Measurements from ENCODE around the gene CTSE.
"Not testable (repeated sequence)": the region's sequence is repeated elsewhere in the genome, so short reads cannot be mapped to it uniquely, and the experiment has no call there.

CTSE gene

DNA sequence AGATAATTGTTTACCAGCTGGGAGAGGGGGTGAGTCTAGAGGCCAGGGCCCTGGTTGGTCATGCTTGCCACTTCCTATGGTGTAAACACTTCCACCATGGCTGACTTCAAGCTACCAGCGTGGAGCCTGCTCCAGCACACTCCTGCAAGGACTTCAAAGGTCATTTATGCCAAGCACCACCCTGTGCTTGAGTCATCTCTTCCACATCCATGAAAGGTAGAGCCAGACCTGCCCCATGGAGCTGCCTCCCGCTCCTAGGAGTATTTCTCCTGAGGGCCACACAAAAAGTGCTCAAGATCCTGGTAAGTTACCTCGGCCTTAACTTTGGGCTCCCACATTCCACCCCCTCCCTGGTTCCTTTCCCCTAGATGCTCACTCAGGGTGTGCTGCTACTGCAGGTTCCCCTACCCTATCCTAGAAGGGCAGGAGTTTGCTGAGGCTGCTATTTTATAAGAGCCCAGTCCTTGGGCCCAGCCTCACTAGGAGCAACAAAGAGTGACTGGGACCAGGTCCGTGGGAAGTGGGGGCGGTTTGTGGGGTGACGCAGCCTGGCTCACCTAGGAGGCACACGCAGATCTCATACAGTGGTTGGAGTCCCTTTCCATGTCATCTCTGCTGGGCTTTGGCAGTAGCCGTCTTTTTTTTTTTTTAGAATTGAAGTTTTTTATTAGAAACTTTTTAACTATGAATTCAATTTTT, 22.9 kb downstream of the CTSE start:
- H3K9me3 ChIP-seq (ENCODE audit: control insufficient read depth in 1 of 2, low read length in 2 of 2) = no peaks in the 10 kb centered on the region
- H3K36me3 ChIP-seq (ENCODE audit: control insufficient read depth in 1 of 2, insufficient read depth in 2 of 2, low read length in 2 of 2) = no peaks in the 10 kb centered on the region
- H3K27ac ChIP-seq (ENCODE audit: low read length) = no peak overlapping the region
- no peaks in the 10 kb centered on the region for H3K27me3 ChIP-seq (ENCODE audit: low read depth, low read length)
- peaks cover 0 to 12% of the 10 kb centered on the region in 2 donors for H3K4me1 ChIP-seq (ENCODE audit: control insufficient read depth in 1 of 2, insufficient read depth in 2 of 2, low read length in 2 of 2)
- no peak overlapping the region for H3K4me3 ChIP-seq (ENCODE audit: low read depth in 1 of 2, low read length in 2 of 2)

DNA sequence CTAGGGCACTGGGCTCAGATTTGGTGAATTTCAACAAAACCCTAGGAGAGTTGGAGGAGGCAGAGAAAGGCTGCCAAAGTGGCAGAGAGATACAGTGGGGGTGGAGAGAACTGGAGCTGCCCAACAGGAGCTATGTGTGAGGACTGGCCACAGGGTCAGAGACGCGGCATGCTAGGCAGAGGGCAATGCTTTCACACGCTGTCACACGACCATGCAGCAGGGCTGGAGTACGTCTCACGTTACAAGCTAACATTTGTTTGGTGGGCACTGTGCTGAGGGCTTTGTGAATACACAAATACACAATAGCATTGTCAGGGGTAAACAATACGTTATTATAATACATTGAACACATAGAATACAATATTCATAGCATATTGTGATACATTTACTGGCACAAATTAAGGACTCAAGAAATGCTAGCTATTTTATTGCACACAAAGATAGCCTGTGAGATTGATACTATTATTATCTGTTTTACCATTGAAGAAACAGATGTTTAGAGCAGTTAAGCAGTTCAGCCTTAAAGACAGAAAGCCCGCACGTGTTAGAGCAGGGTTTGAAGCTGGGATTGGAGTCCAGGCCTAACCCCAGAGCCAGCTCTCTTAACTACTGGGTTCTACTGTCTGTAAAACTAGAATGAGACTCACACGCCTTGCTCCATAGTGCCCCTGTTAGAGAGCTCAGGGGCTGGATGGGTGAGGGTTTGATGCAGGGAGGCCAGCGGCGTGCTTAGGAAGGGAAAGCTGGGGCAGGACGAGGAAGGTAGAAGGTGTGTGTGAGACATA, 25.0 kb downstream of the CTSE start:
- H3K27ac ChIP-seq (ENCODE audit: low read length) = no peak overlapping the region
- no peaks in the 10 kb centered on the region for H3K27me3 ChIP-seq (ENCODE audit: low read depth, low read length)
- peaks cover 0 to 2% of the 10 kb centered on the region in 2 donors for H3K36me3 ChIP-seq (ENCODE audit: control insufficient read depth in 1 of 2, insufficient read depth in 2 of 2, low read length in 2 of 2)
- H3K4me3 ChIP-seq (ENCODE audit: low read depth in 1 of 2, low read length in 2 of 2) = no peak overlapping the region
- peaks cover 0 to 10% of the 10 kb centered on the region in 2 donors for H3K4me1 ChIP-seq (ENCODE audit: control insufficient read depth in 1 of 2, insufficient read depth in 2 of 2, low read length in 2 of 2)
- no peaks in the 10 kb centered on the region for H3K9me3 ChIP-seq (ENCODE audit: control insufficient read depth in 1 of 2, low read length in 2 of 2)

DNA sequence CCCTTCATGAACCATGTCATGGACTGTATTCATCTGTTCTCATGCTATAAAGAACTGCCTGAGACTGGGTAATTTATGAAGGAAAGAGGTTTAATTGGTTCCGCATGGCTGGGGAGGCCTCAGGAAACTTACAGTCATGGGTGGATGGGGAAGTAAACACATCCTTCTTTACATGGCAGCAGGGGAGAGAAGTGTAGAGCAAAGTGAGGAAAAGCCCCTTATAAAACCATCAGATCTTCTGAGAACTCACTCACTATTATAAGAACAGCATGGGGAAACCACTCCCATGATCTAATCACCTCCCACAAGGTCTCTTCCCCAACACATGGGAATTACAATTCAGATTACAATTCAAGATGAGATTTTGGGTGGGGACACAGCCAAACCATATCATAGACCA, 27.1 kb downstream of the CTSE start:
- not testable (repeated sequence) for H3K27ac ChIP-seq (ENCODE audit: low read length); H3K9me3 ChIP-seq (ENCODE audit: control insufficient read depth in 1 of 2, low read length in 2 of 2)
- peaks cover 0 to 19% of the 10 kb centered on the region in 2 donors for H3K36me3 ChIP-seq (ENCODE audit: control insufficient read depth in 1 of 2, insufficient read depth in 2 of 2, low read length in 2 of 2)

DNA sequence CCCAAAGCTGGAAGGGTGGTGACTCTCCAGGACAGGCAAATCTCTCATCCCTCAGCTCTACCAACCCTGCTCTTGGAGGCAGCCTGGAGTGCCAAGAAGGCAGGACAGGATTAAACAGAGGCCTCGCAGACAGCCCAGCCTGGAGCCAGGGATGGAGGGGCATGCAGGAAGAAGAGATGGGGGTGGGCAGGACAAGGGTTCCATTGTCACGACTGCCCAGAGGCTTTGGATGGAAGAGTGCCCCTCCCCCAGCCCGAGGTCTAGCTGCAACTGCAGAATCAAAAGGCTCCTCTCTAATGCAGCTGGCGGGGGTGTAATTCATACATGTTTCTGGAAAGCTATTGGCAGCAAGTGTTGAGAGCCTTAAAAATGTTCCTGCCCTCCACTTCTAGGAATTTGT, 29.3 kb downstream of the CTSE start:
- H3K36me3 ChIP-seq (ENCODE audit: control insufficient read depth in 1 of 2, insufficient read depth in 2 of 2, low read length in 2 of 2) = peaks cover 0 to 21% of the 10 kb centered on the region in 2 donors
- no peak overlapping the region for H3K4me3 ChIP-seq (ENCODE audit: low read depth in 1 of 2, low read length in 2 of 2)
- no peaks in the 10 kb centered on the region for H3K4me1 ChIP-seq (ENCODE audit: control insufficient read depth in 1 of 2, insufficient read depth in 2 of 2, low read length in 2 of 2)
- H3K27ac ChIP-seq (ENCODE audit: low read length) = no peak overlapping the region
- no peaks in the 10 kb centered on the region for H3K9me3 ChIP-seq (ENCODE audit: control insufficient read depth in 1 of 2, low read length in 2 of 2)
- no peaks in the 10 kb centered on the region for H3K27me3 ChIP-seq (ENCODE audit: low read depth, low read length)

More for the DNA sequence above, 27.1 kb downstream of the CTSE start:
- not testable (repeated sequence) for H3K4me3 ChIP-seq (ENCODE audit: low read depth in 1 of 2, low read length in 2 of 2); H3K4me1 ChIP-seq (ENCODE audit: control insufficient read depth in 1 of 2, insufficient read depth in 2 of 2, low read length in 2 of 2); H3K27me3 ChIP-seq (ENCODE audit: low read depth, low read length)

DNA sequence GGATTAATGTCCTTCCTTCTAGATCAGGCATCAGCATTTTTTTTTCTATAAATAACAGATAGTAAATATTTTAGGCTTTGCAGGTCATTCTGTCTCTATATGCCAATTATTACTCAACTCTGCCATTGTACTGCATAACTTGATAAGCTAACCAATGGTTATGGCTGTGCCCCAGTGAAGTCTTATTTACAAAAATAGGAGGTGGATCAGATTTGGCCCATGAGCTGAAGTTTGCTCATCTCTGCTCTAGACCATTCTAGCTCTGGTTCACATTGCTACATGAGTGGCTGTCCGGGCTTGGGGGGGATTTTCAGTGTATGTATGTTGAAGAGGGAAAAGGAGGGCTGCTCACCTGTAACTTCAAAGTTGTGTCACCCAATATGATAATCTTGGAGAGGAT, 30.6 kb downstream of the CTSE start:
- Histone ChIP-seq H3K36me3 (ENCODE audit: control insufficient read depth in 1 of 2, insufficient read depth in 2 of 2, low read length in 2 of 2) (peaks cover 0 to 21% of the 10 kb centered on the region in 2 donors), H3K4me3 (ENCODE audit: low read depth in 1 of 2, low read length in 2 of 2) (no peak overlapping the region), H3K27me3 (ENCODE audit: low read depth, low read length) (no peaks in the 10 kb centered on the region), H3K9me3 (ENCODE audit: control insufficient read depth in 1 of 2, low read length in 2 of 2) (no peaks in the 10 kb centered on the region), H3K27ac (ENCODE audit: low read length) (no peak overlapping the region), H3K4me1 (ENCODE audit: control insufficient read depth in 1 of 2, insufficient read depth in 2 of 2, low read length in 2 of 2) (no peaks in the 10 kb centered on the region)

DNA sequence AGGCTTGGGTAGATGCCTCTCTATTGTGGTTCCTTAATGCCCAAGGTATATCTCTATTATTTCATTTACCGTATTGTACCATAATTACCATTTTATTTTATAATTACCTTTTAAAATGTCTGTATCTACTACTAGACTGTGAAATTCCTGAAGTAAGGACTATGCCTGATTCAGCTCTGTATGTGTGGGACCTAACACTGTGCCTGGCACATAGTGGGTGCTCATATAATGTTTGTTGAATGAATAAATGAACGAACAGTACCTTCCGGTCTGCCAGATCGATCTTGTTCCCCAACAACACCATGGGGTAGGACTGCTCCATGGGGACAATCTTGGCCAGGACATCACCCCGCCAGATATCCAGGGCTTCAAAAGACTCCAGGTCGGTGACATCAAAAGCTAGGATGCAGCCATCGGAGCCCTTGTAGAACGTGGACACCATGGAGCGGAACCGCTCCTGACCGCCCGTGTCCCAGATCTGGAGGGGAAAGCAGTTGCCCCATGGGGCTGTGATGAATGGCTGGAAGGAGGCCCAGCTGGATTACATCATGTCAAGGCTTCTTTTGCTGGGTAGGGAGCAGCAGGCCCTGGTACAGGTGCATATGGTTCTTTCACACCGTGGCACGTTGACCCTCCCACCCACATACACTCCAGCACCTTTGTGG, 31.3 kb downstream of the CTSE start:
- Histone ChIP-seq H3K27ac (ENCODE audit: low read length) (no peak overlapping the region), H3K4me1 (ENCODE audit: control insufficient read depth in 1 of 2, insufficient read depth in 2 of 2, low read length in 2 of 2) (no peaks in the 10 kb centered on the region), H3K36me3 (ENCODE audit: control insufficient read depth in 1 of 2, insufficient read depth in 2 of 2, low read length in 2 of 2) (peaks cover 0 to 21% of the 10 kb centered on the region in 2 donors), H3K27me3 (ENCODE audit: low read depth, low read length) (no peaks in the 10 kb centered on the region), H3K4me3 (ENCODE audit: low read depth in 1 of 2, low read length in 2 of 2) (no peak overlapping the region), H3K9me3 (ENCODE audit: control insufficient read depth in 1 of 2, low read length in 2 of 2) (no peaks in the 10 kb centered on the region)

DNA sequence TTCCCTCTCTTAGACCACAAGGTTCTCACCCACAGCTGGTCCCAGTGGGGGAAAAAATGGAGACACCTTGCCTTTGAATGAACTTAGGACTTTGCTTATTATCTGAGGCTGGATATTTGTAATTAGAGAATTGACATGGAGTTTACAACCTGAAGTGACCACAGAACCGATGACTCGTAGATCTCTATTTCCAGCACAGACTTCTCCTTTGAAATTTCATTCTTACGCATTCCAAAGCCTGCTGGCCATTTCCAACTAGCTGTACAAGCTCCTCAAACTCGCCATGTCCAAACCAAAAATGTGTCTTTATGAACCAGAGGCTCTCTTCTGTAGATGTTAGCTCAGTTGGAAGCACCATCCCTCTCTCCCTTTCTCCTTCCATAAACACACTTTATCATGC, 32.5 kb downstream of the CTSE start:
- peaks cover 0 to 5% of the 10 kb centered on the region in 2 donors for H3K4me1 ChIP-seq (ENCODE audit: control insufficient read depth in 1 of 2, insufficient read depth in 2 of 2, low read length in 2 of 2)
- H3K9me3 ChIP-seq (ENCODE audit: control insufficient read depth in 1 of 2, low read length in 2 of 2) = no peaks in the 10 kb centered on the region
- peaks cover 0 to 21% of the 10 kb centered on the region in 2 donors for H3K36me3 ChIP-seq (ENCODE audit: control insufficient read depth in 1 of 2, insufficient read depth in 2 of 2, low read length in 2 of 2)

DNA sequence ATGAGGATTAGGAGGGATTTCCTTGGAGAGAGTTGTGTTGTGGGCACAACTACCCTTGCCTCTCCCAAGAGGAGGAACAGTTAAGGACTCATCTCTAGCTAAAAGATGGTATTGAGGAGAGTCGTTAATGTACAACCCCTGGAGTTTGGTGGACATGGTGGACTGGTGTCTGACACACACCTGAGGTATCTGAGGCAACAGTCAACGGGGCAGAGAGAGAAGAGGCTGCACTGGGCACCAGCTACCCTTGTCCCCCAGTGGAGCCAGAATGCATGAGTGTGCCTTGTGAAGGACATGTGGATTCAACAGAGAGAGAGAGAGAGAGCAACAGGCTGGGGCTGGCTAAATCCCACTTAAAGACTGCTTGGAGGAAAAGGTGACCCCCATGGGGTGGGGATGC, 33.5 kb downstream of the CTSE start:
- Histone ChIP-seq H3K9me3 (ENCODE audit: control insufficient read depth in 1 of 2, low read length in 2 of 2) (no peaks in the 10 kb centered on the region), H3K36me3 (ENCODE audit: control insufficient read depth in 1 of 2, insufficient read depth in 2 of 2, low read length in 2 of 2) (peaks cover 0 to 21% of the 10 kb centered on the region in 2 donors), H3K4me1 (ENCODE audit: control insufficient read depth in 1 of 2, insufficient read depth in 2 of 2, low read length in 2 of 2) (peaks cover 0 to 5% of the 10 kb centered on the region in 2 donors), H3K27ac (ENCODE audit: low read length) (no peak overlapping the region), H3K4me3 (ENCODE audit: low read depth in 1 of 2, low read length in 2 of 2) (no peak overlapping the region), H3K27me3 (ENCODE audit: low read depth, low read length) (no peaks in the 10 kb centered on the region)

More for the DNA sequence above, 32.5 kb downstream of the CTSE start:
- Histone ChIP-seq H3K27ac (ENCODE audit: low read length) (no peak overlapping the region), H3K4me3 (ENCODE audit: low read depth in 1 of 2, low read length in 2 of 2) (no peak overlapping the region), H3K27me3 (ENCODE audit: low read depth, low read length) (no peaks in the 10 kb centered on the region)

DNA sequence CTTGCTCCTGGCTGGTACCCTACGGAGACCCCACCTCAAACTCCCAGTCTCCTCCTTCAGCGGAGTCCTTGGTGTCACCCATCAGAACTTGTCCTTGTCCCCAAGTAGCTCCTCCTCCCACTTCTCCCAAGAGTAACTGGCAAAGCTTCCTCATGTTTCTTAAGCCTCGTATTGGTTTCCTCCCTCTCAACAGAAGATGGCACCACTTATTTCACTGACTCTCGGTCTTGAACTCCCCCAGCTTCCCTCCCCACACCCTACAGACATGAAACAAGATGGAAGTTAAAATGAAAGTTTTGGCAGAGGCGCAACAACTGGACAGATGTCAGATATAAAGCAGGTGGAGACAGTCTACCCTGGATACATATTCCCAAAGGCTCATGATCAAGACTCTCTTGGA, 33.9 kb downstream of the CTSE start:
- Histone ChIP-seq H3K9me3 (ENCODE audit: control insufficient read depth in 1 of 2, low read length in 2 of 2) (no peaks in the 10 kb centered on the region), H3K4me3 (ENCODE audit: low read depth in 1 of 2, low read length in 2 of 2) (no peak overlapping the region), H3K27me3 (ENCODE audit: low read depth, low read length) (no peaks in the 10 kb centered on the region), H3K27ac (ENCODE audit: low read length) (no peak overlapping the region), H3K36me3 (ENCODE audit: control insufficient read depth in 1 of 2, insufficient read depth in 2 of 2, low read length in 2 of 2) (peaks cover 0 to 21% of the 10 kb centered on the region in 2 donors), H3K4me1 (ENCODE audit: control insufficient read depth in 1 of 2, insufficient read depth in 2 of 2, low read length in 2 of 2) (peaks cover 0 to 5% of the 10 kb centered on the region in 2 donors)

DNA sequence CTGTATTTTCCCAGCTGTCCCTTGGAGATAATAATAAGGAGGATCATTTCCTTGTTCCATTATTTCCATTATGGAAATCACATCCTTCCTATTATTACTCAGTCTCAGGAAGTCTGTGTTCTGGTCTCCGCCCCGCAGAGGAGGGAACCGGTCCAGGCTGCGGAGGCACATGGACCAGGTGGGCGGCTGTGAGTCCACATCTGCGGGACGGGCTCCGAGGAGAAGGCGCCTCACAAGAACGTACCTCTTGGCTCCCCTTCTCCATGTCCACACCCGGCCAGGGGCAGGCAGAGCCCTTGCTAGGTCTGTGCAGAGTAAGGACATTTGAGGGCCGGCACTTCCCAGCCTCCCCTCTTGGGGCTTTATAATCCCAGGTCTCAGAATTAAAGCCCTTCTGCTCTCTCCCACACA, 35.1 kb downstream of the CTSE start:
- Histone ChIP-seq H3K27ac (ENCODE audit: low read length) (no peak overlapping the region), H3K9me3 (ENCODE audit: control insufficient read depth in 1 of 2, low read length in 2 of 2) (no peaks in the 10 kb centered on the region), H3K27me3 (ENCODE audit: low read depth, low read length) (no peaks in the 10 kb centered on the region), H3K36me3 (ENCODE audit: control insufficient read depth in 1 of 2, insufficient read depth in 2 of 2, low read length in 2 of 2) (peaks cover 0 to 19% of the 10 kb centered on the region in 2 donors), H3K4me3 (ENCODE audit: low read depth in 1 of 2, low read length in 2 of 2) (no peak overlapping the region), H3K4me1 (ENCODE audit: control insufficient read depth in 1 of 2, insufficient read depth in 2 of 2, low read length in 2 of 2) (peaks cover 0 to 5% of the 10 kb centered on the region in 2 donors)

DNA sequence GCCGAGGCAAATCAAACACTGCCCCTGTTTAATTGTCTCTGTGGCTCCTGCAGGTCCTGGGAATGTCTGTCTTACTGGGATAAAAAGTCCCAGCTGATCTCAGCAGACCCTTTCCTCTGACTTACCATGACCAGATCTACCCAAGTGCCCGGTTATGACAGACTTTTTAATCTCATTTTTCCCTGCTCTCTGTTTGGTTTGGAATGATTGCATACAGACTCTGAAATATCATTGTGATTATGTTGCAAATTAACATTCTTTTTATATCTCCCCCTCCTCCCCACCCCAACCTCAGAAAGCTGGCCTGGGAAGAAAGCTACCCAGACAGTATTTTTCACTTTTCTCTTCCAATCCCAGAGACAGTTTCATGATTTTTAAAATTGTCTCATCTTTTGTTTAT, 36.8 kb downstream of the CTSE start:
- Histone ChIP-seq H3K27ac (ENCODE audit: low read length) (no peak overlapping the region), H3K36me3 (ENCODE audit: control insufficient read depth in 1 of 2, insufficient read depth in 2 of 2, low read length in 2 of 2) (peaks cover 0 to 4% of the 10 kb centered on the region in 2 donors), H3K9me3 (ENCODE audit: control insufficient read depth in 1 of 2, low read length in 2 of 2) (no peaks in the 10 kb centered on the region), H3K4me1 (ENCODE audit: control insufficient read depth in 1 of 2, insufficient read depth in 2 of 2, low read length in 2 of 2) (peaks cover 0 to 5% of the 10 kb centered on the region in 2 donors), H3K4me3 (ENCODE audit: low read depth in 1 of 2, low read length in 2 of 2) (no peak overlapping the region), H3K27me3 (ENCODE audit: low read depth, low read length) (no peaks in the 10 kb centered on the region)

Measured in muscle layer of duodenum (tissue), 2 donors.